Thyroid gland (tissue), 4 donors: ENCODE measurements around the gene ARHGAP45. TPM values are rescaled to one million over a fixed set of nuclear protein-coding genes. Genes with fewer than 3 reads are reported as not detected.

Experiments used
- DNase-seq, 2 donors: peaks; one replicate each; pipeline ENCODE4 v3.0.0-alpha.2; 2019
- H3K27ac ChIP-seq, 3 donors: fragments of 200-600 bp; sonication (generic); 1 replicate in 2 of 3; 2 replicates in 1 of 3; pipeline ENCODE4 v1.5.1; 2016 to 2019; ENCODE audit warnings: mild to moderate bottlenecking in 1 of 3, moderate library complexity in 1 of 3
- H3K27me3 ChIP-seq: fragments of 200-600 bp; sonication (generic); one replicate; pipeline ENCODE4 v1.5.1; 2019
- H3K36me3 ChIP-seq, 2 donors: fragments of 200-600 bp; sonication (generic); one replicate each; pipeline ENCODE4 v1.5.1; 2016 to 2019
- H3K4me1 ChIP-seq, 2 donors: fragments of 200-600 bp; sonication (generic); one replicate each; pipeline ENCODE4 v1.5.1; 2017 to 2019
- H3K4me3 ChIP-seq, 3 donors: fragments of 200-600 bp; sonication (generic); replicated peaks in 1 of 3; 1 replicate in 2 of 3; 2 replicates in 1 of 3; pipeline ENCODE4 v1.5.1; 2016; ENCODE audit warnings: mild to moderate bottlenecking in 1 of 3
- H3K9me3 ChIP-seq: fragments of 200-600 bp; sonication (generic); one replicate; pipeline ENCODE4 v1.5.1; 2017
- POLR2A ChIP-seq, 2 donors: fragments of 450-650 bp; IDR thresholded peaks; one replicate each; pipeline ENCODE4 v1.6.1; 2017; ENCODE audit warnings: antibody characterized with exemption in 2 of 2, mild to moderate bottlenecking in 2 of 2, moderate library complexity in 1 of 2
- WGBS, 2 donors: methylation state at CpG; one replicate each; pipeline ENCODE4 v1.1.5; 2017; 5-methylcytosine and 5-hydroxymethylcytosine counted together
- intact Hi-C: fragments of 100-400 bp; cut with DNase I; formaldehyde crosslinking; loops from one replicate; pipeline ENCODE4 v1.15.1; 2023
- total RNA-seq, 4 donors: library from RNA; depleted of rRNA; stranded (reverse); fragments of >200 nt; gene quantifications; one replicate each; pipeline ENCODE4 v1.2.3, GENCODE V29; 2016
- TF ChIP-seq, protein P1 (sequence below), 6 experiments: fragments of 200-600 bp in 3 of 6; fragments of 450-650 bp in 3 of 6; sonication (generic) in 3 of 6; IDR thresholded peaks; one replicate each; pipeline ENCODE4 v1.5.1; 2016 to 2019; ENCODE audit warnings: antibody characterized with exemption in 6 of 6, mild to moderate bottlenecking in 2 of 6, inconsistent platforms in 1 of 6, moderate library complexity in 1 of 6

The ARHGAP45 gene
- total RNA-seq, 4 donors from 2014 or later = 11.5 to 19.8 (median 14.4) TPM

DNA sequence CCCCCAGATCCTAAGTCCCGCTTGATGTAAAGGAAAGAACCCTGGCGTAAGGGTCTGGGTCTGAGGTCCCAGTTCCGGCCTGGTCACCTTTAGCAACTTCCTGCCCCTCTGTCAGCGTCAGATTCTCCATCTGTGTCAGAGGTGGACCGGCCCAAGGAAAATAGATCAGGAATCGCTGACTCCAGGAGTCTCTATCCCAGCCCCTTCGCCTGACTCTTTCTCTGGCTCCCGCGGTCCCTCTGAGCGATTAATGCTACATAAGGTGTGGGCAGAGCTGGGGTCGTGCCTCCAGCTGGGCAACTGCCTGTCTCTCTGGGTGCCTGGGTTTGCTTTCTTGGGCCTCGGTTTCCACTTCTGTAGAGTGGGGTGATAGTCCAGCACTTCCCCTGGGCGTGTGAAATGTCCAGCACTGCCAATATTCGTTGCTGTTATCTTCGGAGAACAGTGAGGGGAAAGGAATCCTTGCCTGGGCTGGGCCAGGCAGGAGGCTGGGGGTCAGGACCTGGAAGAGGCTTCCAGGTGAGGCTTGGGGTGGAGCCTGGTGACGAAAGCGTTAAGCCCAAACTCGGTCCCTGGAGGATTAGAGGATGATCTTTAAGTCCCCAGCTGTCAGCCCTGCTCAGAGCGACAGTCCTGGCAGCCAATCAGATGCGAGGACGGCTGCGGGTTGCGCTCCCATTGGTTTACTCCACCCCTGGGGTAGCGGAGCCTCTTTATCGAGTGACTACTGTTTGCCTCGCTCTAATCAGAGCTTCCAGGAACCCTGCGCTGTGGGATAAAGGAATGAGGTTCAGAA, 26.3 kb upstream of the ARHGAP45 start:
- intact Hi-C loops = no loop called here
- DNase-seq = peak; percentile 86 to 87
- Histone ChIP-seq H3K4me1 (peaks cover 10 to 29% of the 10 kb centered on the region in 2 donors), H3K9me3 (no peaks in the 10 kb centered on the region), H3K4me3 (peak overlapping the region in 2 of 3 donors; percentile 35 to 44), H3K27me3 (no peaks in the 10 kb centered on the region), H3K27ac (peak overlapping the region in 1 of 3 donors; percentile 18), H3K36me3 (peaks cover 0 to 6% of the 10 kb centered on the region in 2 donors)
- WGBS, 2 donors = 2 to 9% methylated on average over 18 to 25 of the region's 27 CpGs
- TF ChIP-seq POLR2A (IDR thresholded peaks at IDR 0.05) = no peak
- TF ChIP-seq, protein P1, sequence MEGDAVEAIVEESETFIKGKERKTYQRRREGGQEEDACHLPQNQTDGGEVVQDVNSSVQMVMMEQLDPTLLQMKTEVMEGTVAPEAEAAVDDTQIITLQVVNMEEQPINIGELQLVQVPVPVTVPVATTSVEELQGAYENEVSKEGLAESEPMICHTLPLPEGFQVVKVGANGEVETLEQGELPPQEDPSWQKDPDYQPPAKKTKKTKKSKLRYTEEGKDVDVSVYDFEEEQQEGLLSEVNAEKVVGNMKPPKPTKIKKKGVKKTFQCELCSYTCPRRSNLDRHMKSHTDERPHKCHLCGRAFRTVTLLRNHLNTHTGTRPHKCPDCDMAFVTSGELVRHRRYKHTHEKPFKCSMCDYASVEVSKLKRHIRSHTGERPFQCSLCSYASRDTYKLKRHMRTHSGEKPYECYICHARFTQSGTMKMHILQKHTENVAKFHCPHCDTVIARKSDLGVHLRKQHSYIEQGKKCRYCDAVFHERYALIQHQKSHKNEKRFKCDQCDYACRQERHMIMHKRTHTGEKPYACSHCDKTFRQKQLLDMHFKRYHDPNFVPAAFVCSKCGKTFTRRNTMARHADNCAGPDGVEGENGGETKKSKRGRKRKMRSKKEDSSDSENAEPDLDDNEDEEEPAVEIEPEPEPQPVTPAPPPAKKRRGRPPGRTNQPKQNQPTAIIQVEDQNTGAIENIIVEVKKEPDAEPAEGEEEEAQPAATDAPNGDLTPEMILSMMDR (IDR thresholded peaks at IDR 0.05) = no peak

DNA sequence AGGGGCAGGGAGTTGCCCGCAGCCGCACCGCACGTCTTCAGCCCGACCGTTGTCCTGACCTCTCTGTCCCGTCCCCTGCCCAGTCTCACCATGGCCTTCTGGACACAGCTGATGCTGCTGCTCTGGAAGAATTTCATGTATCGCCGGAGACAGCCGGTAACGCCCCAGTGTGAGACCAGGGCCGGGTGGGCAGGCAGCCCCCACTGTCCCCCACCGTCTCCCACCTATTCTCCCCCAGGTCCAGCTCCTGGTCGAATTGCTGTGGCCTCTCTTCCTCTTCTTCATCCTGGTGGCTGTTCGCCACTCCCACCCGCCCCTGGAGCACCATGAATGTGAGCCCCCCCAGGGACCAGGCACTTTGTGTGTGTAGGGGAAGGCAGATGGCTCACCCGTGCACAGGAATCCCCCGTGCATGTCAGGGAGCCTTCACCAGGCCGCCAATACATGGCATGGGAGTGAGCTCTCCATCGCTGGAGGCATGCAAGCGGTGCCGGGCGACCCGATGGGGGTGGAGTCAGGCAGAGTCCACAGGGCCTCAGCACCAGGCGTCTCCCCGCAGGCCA, 25.6 kb upstream of the ARHGAP45 start:
- WGBS, 2 donors = 21 to 32% methylated on average over 9 to 17 of the region's 26 CpGs
- no peak overlapping the region for H3K27ac ChIP-seq

DNA sequence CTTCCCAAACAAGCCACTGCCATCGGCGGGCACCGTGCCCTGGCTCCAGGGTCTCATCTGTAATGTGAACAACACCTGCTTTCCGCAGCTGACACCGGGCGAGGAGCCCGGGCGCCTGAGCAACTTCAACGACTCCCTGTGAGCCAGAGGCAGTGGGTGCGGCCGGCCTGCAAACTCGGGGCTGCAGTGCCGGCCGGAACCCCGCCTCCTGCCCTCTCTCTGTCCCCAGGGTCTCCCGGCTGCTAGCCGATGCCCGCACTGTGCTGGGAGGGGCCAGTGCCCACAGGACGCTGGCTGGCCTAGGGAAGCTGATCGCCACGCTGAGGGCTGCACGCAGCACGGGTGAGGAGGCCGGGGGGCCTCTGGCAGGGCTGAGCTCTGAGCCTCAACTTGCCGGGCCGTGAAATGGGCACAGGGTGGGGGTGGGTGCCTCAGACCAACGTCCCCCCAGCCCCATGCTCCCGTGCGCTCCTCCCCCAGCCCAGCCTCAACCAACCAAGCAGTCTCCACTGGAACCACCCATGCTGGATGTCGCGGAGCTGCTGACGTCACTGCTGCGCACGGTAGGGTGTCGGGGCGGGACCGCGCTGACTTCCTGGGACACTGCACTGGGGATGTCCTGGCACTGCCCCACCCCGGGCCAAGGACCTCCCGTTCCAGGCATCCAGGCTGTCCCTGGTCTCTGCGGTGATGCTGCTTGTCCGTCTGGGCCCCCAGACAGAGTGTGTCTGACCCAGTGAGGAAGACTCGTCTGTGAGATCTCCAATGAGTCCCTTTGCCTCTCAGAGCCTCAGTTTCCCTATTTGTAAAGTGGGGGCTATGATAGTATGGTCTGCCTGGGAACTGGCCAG, 24.9 kb upstream of the ARHGAP45 start:
- WGBS, 2 donors = 71 to 76% methylated on average over 13 to 19 of the region's 43 CpGs

More for the DNA sequence above, 25.6 kb upstream of the ARHGAP45 start:
- no peaks in the 10 kb centered on the region for H3K9me3 ChIP-seq
- peaks cover 10 to 29% of the 10 kb centered on the region in 2 donors for H3K4me1 ChIP-seq
- peak overlapping the region in 1 of 3 donors; percentile 44 for H3K4me3 ChIP-seq
- TF ChIP-seq, protein P1 (IDR thresholded peaks at IDR 0.05) = no peak
- TF ChIP-seq POLR2A (IDR thresholded peaks at IDR 0.05) = no peak
- peaks cover 0 to 6% of the 10 kb centered on the region in 2 donors for H3K36me3 ChIP-seq
- H3K27me3 ChIP-seq = no peaks in the 10 kb centered on the region
- DNase-seq = no peak
- intact Hi-C loops = no loop called here

DNA sequence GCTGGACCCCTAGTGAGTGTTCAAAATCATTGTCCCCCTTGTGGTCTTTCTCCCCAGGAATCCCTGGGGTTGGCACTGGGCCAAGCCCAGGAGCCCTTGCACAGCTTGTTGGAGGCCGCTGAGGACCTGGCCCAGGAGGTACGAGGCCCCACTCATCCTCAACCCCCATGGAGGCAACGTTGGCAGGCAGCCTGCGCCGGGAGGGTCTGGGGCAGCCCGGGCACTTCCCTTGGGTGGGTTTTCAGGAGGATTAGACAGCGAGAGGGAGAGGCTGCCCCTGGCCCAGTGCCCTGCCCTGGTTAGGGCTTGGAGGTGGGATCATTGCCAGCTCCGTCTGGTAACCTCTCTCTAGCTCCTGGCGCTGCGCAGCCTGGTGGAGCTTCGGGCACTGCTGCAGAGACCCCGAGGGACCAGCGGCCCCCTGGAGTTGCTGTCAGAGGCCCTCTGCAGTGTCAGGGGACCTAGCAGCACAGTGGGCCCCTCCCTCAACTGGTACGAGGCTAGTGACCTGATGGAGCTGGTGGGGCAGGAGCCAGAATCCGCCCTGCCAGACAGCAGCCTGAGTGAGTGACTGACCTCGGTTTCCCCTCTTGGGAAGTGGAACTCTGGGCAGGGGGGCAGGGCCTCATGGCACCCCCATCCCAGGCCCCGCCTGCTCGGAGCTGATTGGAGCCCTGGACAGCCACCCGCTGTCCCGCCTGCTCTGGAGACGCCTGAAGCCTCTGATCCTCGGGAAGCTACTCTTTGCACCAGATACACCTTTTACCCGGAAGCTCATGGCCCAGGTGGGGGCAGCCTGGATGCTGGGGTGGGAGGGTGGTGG, 24.1 kb upstream of the ARHGAP45 start:
- WGBS, 2 donors = 37 to 60% methylated on average over 5 to 7 of the region's 23 CpGs
- H3K9me3 ChIP-seq = no peaks in the 10 kb centered on the region
- TF ChIP-seq, protein P1 (IDR thresholded peaks at IDR 0.05) = no peak
- no peak for TF ChIP-seq POLR2A (IDR thresholded peaks at IDR 0.05)
- peak overlapping the region in 1 of 3 donors; percentile 30 for H3K27ac ChIP-seq
- intact Hi-C loops = no loop called here
- H3K36me3 ChIP-seq = no peaks in the 10 kb centered on the region
- H3K4me1 ChIP-seq = peaks cover 10 to 29% of the 10 kb centered on the region in 2 donors
- H3K4me3 ChIP-seq = no peak overlapping the region
- DNase-seq = peak in 1 of 2 donors; percentile 67
- no peaks in the 10 kb centered on the region for H3K27me3 ChIP-seq

More for the DNA sequence above, 24.9 kb upstream of the ARHGAP45 start:
- no peak for DNase-seq
- Histone ChIP-seq H3K4me1 (peaks cover 10 to 29% of the 10 kb centered on the region in 2 donors), H3K4me3 (no peak overlapping the region), H3K9me3 (no peaks in the 10 kb centered on the region), H3K36me3 (peaks cover 0 to 6% of the 10 kb centered on the region in 2 donors), H3K27me3 (no peaks in the 10 kb centered on the region), H3K27ac (peak overlapping the region in 1 of 3 donors; percentile 30)
- intact Hi-C loops = no loop called here
- TF ChIP-seq POLR2A (IDR thresholded peaks at IDR 0.05) = no peak
- TF ChIP-seq, protein P1 (IDR thresholded peaks at IDR 0.05) = no peak
